ENCODE data around the gene GLI3.

The GLI3 gene

DNA sequence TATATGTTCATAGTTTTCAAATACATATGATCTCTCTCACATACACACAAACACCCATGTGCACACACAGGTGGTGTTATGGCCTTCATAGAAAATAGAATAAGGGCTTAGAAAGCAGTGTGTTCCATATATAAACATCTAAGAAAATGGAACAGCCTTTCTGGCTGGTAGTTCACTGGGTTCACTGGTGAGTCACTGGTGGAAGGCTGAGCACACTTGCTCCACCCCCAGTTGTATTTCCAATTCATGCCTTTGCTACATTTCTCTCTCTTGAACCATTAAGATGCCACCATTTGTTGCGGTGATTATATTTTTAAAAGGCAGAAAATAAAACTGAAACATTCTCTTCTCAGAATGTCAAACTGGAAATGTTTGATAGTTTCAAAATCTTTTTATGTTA is 252.1 kb downstream of the GLI3 start:
- no peak for DNase-seq

DNA sequence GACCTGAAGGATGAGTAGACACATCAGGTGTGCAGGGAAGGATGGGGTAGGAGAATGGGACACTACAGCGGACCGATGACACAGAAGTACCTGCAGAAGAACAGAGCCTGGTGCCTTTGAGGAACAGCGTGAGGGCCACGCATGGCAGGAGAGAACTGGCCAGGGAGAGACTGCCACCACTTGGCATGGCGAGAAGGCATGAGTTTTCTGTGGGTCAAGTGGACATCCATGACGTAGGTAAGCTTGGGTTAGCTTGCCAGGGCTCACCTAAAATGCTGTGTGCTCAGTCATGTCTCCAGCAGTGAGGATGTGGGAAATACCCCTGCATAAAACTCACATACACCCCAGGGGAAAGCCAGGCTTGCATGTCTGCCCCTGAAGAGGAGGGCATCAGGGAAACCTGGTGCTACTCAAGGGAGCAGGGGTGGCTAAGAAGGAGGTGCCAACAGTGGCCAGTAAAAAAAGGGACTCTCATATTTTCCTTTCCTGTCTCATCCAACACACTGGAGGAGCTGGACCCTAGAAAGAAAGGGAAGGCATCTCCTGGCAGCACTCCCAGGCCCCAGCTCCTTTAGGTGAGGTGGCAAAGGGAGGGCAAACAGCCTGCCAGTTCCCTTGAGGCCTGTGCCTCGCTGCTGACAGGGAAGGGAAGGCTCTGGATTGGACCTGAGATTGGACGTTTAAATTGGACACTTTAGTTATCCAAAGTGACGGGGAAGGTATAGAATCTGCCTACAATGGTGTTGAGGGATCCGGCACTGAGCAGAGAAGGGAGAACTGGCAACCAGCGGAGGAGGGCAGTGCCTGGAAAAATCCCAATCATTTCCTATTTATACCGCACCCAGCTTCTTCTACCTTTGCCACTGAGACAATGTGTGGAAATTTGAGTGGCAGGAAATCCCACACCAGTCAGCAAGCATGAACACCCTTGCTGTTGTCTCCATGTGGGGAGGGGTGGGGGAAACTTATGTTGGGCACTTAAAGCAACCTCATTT is 255.7 kb downstream of the GLI3 start:
- no peak for DNase-seq

DNA sequence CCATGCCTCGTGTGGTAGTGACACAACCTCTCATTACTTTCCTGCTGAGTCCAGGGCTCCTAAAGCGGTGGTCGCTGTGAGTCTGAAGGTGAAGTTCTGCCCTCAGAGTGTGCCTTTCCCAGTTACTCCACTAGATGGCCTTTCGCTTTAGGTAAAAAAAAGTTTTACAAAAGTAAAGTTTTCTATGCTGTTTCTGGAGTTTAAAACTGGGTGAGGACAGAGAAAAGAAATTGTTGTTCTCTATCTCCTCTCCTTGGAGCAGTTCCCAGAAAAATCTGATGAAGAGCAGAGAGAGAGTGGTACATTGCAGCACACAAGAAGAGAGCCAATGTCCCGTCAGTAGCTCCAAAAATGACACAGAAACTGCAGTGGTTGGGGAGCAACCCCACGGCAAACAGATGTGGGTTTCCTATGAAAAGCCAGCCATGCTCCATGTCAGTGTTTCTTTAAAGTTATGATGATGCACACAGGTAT is 257.1 kb downstream of the GLI3 start:
- peak; percentile 9 for DNase-seq

DNA sequence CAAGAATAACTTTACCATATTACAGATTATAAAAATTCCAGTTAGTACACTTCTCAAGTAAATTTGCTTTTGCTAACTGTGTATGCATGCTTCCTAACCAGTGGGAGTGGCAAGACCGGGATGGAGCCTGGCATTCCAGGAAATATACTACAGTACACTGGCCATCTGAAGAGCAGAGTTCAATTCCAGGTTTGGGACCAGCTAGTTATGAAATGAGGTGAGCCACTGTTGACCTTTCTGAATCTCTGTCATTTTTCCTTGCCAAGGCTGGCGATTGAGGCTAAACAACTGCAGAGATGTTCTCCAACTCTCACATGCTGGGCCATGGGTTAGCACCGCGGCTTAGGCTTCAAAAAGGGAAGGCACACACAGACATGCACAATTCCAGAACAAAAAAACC is 258.2 kb downstream of the GLI3 start:
- no peak for DNase-seq

DNA sequence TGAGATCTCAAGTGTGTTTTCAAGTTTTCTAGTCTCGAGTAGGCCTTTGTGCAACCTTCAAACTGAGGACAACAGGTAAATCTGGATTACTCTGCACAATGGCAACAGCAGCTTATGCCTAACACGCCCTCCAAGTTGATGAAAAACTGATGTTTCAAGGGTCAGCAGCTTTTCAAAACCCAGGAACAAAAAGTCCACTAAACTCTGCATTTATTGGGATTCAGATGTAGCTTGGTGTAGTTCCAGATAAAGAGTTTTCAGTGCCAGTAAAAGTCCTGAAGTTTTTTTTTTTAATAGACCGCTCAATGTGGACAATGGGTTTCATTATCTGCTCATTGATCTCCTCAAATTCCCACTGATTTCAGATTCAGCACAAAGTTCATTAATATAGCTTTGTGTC is 259.3 kb downstream of the GLI3 start:
- no peak for DNase-seq

DNA sequence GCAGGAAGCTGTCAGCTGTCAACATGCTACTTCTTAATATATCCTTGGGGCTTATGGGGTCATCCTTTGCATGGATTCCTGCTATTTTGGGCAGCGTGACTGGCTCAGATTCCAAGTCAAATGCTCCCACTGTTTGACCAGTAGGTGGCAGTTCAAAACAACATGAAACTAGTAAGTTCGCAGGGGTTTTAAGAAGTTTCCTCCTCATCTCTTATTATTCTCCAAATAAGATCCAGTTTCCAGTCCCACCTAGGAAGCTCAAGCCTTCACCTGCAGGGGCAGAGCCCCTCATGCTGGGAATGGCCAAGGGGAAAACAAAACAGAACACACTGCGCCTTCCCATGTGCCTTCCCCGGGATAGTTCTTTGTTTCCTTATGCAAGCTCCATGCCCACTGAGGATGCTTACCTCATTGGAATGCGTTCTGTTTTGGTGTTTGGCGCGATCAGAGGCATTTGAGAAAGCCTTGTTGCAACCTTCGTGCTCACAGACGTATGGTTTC is 259.8 kb downstream of the GLI3 start:
- DNase-seq = peak; percentile 44

DNA sequence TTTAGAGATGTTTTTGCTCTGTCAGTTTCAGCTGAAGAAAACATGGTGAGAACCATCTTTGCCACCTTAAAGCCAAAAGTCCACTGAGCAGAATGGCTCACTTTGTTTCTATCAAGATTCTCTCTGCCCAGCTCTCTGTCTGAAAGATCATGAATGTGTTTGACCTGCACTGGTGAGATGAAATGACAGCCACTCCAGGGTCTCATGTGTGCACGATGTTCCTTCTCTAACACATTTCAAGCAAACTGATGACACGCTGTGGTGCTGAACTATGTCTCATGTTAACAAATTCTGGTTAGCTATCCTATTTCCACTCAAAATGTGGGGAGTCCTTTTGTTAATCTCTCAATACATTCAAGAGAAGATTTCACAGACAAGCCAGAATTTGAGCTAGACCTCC is 260.6 kb downstream of the GLI3 start:
- DNase-seq = no peak

DNA sequence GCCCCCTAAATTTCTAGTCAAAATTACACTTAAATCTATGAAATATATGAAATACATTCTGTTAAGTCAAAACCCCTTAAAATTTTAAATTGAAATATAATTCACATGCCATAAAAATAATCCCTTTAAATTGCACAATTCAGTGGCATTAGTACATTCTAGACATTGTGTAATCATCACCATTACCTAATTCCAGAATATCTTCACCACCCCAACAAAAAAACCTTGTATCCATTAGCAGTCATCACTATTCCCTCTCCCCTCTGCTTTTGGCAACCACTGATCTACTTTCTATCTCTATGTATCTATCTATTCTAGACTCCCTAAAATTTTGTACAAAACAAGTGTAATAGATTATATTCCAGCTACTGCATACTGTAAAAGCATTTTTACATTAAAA is 261.2 kb downstream of the GLI3 start:
- DNase-seq = peak; percentile 27

DNA sequence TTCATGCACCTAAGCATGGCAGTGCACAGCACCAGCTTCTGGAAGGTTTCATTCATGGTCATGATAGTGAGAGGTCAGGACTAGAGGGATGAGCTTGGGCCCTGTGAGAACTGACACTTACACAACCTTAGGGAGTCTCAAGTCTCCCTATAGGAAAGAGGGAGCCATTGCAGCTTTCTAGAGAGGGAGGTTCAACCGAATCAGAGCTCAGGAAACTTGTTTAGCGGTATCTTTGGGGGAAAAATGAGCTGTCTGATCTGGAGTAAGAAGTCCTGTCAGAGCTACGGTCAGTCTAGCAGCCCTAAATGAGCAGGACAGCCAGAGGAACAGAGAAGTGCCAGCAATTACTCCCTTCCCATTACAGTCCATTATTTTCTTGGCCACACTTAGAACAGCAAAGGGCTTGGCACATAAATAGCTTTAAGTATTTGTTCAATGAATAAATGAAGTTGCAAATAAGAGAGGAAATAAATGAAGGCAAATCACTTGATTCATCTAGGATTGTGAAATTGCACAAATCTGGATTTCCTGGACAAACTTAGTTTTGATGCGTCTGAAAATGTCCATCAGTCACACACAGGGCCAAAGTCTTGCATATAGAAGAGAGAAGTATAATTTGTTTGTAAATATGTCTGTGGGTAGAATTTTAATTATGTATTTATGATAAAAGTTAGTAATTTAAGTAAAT is 262.0 kb downstream of the GLI3 start:
- DNase-seq = no peak

DNA sequence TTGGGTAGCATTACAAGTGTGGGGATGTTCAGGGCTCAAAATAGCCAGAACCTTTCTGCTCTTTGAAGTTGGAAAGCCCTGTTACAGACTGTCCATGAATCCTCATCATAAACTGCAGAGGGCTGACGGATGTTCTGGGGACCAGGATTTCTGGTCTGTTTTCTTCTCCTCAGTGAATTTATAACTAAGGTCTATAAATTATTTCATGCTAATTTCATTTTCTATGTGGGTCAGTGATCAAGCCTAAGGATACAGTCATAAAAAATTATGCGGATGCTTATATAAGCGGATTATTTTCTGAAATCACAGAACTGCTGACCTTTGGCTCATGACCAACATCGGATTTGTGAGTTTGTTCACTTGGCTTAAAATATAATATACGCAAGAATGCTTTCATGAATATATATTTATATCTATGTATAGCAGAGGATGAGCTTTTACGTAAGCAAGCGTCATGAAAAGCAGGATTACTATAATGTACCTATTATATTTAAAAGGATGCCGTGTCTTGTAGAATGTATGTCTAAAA is 263.7 kb downstream of the GLI3 start:
- DNase-seq = no peak

DNA sequence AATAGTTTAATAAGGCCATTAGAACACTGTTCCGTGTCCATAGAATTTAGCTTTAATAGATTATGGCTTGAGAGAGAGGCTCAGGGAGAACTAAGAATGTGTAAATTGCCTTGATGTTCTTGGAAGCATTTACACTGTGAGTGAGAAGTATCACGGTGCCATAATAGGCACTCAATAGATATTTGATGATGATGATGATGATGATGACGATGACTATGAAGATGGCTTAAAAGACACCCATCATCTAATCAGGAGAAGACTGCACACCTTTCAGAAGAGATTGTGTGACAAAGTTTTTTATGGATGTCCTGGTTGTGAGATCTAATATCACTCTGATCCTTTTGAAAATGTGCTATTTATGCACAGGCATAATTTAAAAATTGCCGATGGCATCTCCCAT is 264.2 kb downstream of the GLI3 start:
- DNase-seq = no peak

DNA sequence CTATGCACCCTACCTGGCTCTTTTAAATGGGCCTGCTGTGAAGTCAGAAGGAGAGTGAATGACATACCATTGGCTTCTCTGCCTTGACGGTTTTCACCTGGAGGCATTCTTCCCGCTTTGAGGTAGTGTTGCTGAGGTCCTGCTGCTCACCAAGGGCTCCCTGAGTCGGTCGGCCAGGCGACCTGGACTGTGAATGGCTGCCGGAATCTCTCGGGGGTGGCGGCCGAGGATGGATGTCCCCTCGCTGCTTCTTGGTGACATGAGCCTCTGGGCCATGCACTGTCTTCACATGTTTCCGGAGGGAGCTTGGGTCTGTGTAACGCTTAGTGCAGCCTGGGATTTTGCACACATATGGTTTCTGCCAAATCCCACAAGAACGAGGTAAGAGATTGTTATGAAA is 264.7 kb downstream of the GLI3 start:
- no peak for DNase-seq

DNA sequence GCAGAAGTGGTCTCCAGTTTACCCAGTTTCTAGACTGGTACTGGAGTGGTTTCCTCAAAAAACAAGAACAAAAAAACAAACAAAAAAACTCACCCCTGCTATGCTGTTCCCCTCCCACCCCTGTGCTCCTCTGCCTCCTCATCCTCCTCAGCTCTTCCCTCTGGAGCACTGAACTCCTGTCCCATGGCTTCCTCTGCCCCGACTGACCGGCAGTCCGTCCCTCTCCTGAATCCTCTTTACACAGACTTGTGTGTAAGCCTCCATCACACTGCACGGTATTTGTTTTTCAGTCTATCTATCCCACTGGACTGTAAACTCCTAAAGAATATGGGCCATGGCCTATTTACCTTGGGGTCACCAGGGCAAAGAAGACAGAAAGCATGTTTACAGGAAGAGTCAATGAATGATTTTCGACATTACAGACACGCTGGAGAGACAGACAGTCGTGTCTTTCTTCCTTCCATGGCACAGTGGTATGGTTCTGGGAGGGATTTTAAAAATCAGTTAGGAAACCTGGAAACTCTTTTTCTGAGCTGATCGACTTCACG is 265.3 kb downstream of the GLI3 start:
- no peak for DNase-seq

DNA sequence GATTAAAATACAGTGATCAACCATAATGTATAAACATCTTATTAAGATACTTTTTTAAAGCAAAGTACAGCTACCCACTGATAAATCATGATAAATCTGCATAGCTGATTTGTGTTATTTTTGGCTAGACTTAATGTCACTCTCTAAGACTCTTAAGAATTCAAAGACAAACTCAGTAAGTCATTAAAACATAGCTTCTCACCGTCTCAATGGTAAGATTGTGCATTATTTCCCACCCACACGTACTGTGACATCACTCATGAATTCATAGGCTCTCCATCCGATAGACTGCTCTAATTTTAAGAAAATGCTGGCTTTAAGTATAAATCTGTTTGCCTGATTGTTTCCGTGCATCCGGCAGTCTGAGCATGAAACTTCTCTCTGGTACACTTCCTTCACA is 266.1 kb downstream of the GLI3 start:
- DNase-seq = no peak

DNA sequence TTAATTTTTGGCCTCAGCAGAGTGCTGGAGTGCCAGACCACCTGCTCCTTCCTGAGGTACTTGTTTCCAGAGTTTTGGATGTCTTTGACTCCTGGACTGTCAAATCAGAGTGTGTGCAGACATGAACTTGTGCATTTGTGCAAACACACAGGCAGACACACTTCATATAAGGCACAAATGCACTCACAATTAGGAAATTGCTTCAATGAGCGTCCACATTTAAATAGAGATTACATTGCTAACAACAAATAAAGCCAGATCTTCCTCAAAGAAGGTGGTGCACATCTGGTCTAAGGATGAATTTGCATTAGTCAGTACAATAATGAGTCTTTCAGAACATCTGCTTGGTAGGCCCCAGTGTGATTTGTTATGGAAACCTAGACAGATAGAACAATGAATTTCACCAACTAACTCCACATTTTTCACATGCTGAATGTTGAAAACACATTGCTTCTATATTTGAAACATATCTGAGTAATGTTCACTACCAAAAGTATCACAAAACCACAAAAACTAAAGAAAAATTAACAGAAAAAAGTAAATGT is 267.4 kb downstream of the GLI3 start:
- DNase-seq = no peak

DNA sequence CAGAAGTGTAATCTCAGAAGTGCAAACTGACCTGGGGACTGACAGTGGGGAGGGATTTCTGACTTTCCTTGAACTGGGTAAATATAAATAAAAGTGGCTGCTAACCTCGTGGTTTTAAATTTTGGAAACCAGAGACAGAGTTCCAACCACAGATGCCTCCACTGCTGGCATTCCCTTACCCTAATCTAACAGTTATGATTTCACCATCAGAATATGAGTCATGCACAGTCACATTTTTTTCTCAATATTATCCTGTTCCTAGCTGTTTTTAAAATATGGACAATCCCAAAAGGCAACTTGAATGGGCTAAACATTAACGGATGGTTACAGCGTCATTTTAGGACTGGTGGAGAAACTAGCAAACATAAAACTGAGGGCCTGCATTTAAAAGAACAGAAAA is 269.9 kb downstream of the GLI3 start:
- DNase-seq = no peak

DNA sequence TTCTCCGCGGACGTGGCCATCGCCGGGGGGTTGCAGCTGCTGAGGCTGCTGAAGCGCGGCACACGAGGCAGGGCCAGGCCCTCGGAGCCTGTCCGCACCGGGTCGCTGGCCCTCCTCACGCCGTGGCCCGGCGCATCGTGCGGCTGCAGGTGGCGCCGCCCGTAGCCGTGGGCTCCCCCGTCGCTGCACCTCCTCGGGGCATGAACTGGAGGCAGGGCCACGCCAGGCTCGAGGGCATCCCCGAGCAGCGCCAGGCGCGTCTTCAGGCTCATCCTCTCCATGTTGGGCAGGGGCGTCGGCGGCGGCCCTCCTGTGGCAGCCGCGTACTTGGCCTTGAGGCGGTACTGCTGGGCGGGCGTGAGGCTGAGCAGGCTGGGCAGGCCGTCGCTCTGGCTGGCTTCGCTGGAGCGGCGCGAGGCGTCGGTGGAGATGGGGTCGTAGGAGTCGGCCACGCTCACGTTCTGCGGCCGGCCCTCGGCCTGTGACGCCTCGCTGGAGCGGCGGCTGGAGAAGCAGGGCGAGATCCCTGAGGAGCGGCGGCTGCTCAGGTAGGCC is 271.0 kb downstream of the GLI3 start:
- no peak for DNase-seq

DNA sequence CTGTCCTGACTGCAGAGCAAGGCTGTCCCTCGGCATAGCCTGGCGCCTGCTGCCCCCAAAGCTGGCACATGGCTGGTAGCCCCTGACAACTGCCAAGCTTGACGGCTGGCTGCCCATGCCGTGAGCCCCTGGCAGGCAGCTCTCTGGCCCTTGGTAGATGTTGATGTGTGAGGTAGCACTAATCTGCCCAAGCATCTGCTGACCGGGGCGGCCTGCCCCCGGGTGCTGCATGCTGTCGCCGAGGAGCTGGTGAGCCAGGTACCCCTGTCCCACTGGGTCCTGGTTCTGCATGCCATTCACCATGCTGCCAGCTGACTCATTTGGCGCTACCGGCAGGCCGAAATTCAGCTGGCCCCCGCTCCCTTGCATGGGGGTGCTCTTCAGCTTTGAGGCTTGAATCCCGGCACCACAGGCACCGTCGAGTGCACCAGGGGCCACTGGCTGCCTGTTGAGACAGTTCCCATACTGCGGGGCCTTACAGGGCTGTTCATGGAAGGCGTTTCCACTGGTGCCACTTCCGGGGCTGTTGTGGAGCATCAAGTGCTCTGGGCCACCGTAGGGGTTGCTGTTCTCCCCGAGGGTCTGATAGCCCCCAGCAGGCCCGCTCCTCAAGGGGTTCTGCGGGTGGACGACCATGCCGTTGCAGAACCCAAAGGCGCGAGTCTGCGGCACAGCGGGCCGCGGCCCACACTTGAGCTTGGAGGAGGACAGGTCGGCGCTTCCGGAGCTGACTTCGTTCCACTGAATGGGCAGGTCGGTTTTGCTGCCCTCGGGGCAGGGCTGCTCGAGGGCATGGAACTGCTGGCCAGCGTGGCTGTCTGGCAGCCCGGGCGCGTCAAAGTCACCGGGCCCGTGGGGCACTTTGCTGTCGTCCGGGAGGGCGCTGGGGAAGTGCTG is 271.9 kb downstream of the GLI3 start:
- DNase-seq = no peak

DNA sequence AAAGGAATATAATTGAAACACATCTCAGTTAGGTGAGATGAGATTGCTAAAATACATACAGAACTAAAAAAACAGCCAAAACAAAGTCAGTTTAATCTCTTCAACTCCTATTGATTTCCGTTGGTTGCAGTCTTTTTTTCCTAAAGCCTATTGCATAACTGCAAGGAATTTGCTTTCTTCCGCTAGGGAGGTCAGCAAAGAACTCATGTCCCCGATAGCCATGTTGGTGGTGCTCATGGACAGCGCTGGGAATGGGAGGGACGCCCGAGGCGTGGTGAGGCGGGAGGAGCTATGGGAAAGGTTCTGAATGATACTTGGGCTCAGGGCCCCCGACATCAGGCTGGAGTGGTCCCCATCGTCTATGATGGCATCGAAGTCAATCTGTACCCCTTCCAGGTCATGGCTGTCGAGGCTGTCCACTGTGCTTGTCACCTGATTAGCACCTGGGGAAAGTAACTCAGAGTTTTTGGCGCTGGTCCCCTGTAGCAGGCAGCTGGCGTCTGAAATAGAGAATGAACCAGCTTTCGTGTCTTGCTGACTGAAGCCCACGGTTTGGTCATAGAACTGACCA is 272.7 kb downstream of the GLI3 start:
- no peak for DNase-seq

DNA sequence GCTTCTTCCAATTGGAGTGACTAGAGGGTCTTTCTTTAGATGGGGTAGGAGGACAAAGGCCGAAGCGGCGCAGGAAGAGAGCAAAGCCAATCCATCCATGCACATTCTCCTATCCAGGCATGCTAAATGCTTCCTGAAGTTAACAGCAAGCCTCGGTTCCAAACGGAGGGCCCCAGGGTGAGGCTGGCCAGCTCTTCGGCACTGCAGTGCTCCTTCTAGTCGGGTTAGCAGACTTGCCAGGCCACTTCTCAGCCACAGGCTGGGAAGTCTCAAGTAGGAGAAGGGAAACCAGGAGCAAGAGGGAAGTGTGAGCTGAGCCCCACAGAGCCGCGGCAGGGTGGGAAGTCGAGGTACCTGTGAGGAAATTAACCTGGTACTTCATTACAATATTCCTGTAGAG is 280.3 kb downstream of the GLI3 start:
- DNase-seq = no peak

Data from suppressor macrophage treated with lipopolysaccharide for 4 hours (primary cell).